GM19397 (cell line): Measurements from ENCODE around the gene SERHL2.
"Not testable (repeated sequence)": the region's sequence is repeated elsewhere in the genome, so short reads cannot be mapped to it uniquely, and the experiment has no call there.

Experiments used
- ATAC-seq: cut with Tn5 transposase; IDR thresholded peaks from one replicate; pipeline ENCODE4 v1.9.1; 2021; ENCODE audit warnings: mild to moderate bottlenecking, moderate library complexity; ENCODE audit not compliant: unreplicated experiment

SERHL2 gene

DNA sequence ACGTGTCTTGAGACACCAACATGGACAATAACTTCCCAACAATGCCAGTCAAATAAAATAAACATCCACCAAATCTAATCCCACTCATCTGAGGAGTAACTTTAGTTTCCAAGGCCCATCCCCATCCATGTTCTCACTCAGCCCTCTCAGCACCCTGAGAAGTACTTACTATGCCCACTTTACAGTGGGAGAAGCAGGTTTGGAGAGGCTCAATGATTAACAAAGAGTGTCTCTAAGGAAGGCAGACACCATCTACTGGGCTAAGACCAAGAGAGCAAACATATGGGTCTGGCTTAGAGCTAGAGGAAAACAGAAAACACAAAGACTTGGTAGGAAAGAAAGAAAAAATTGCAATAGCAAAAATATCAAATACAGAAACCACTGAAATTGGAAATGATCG is 49.7 kb downstream of the SERHL2 start:
- ATAC-seq, result no peak

DNA sequence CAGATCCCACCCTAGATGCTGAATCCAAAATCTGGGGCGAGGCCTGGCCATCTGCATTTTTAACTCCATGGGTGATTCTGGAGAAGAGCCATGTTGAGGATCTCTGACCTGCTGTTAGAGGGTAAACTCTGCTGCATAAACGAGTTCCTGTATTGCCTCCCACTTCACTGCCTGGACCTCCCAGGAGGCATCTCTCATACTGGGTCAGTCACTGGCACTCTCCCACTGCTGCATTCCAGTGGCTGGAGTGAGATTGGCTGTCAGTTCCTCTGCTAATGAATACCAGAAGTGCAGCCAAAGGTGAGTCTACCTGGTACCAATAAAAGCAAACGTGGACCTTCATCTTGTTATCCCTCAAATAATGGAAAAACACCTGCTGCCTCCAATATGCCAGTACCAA is 50.6 kb downstream of the SERHL2 start:
- ATAC-seq, result no peak

DNA sequence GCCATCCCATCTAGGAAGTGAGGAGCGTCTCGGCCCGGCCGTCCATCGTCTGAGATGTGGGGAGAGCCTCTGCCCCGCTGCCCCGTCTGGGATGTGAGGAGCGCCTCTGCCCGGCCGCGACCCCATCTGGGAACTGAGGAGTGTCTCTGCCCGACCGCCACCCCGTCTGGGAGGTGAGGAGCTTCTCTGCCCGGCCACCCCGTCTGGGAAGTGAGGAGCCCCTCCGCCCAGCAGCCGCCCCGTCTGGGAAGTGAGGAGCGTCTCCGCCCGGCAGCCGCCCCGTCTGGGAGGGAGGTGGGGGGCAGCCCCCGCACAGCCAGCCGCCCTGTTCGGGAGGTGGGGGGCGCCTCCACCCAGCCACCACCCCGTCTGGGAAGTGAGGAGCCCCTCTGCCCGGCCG is 53.9 kb downstream of the SERHL2 start:
- not testable (repeated sequence) for ATAC-seq

DNA sequence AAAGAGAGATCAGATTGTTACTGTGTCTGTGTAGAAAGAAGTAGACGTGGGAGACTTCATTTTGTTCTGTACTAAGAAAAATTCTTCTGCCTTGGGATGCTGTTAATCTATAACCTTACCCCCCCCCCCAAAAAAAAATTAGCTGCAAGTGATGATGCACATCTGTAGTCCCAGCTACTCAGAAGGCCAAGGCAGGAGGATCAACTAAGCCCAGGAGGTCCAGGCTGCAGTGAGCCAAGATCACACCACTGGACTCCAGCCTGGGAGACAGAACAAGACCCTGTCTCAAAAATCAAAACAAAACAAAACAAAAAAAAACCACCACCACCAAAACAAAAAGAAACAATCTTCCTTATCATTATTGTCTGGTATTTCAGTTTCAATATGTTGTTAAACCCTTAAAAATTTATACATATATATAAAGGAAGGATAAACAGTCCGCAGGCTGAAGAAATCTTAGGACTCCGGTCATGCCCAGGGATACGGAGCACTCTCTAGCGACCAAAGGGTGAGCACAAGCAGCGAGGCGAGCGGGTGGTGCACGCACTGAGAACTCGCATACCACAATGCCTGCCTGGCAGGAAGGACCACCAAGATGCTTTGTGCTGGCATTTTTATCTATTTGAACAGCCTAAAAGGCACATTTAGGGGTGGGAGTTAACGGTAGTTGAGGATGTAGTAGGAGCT is 54.5 kb downstream of the SERHL2 start:
- ATAC-seq, result no peak

DNA sequence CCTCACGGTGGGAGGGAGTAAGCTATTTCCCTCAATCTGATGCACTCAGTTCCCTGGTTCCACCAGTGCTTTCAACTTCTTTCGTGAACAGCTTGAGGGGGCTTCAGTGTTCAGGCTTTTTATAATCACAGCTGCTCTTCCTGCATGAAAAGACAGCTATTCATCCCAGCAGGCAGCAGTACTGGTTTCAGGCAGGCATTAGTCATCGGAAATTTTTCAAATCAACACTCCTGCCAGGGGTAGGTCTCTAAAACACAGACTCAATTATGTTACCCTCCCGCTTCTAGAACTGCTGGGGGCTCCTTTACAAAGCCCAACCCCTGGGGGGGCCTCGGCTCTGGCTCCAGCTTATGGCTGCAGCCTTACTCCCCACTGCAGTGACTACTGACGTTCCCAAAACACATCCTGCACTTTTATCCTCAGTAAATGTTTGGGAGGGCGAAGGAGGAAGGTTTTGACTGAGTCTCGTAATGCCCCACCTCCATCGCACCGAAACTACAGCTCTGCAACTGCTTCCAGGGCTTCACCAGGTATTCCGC is 55.1 kb downstream of the SERHL2 start:
- no peak for ATAC-seq

- ATAC-seq, result no peak
These were observed 56.4 kb downstream of the SERHL2 start for GRCh38 chr22:42610186-42610585.

DNA sequence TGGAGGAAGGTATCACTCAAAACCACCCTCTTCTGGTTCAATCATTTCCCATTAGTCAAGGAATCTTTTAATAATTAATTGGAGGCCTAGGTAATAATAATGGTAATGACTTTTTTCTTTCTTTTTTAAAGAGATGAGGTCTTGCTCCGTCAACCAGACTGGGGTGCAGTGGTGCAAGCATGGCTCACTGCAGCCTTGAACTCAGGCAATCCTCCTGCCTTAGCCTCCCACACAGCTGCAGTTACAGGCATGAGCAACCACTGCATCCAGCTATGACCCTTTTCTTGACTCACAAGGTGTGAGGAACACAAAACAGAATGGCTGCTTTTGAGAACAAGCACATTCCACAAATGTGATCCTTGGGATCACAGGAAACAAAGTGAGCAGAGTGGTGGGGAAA is 57.3 kb downstream of the SERHL2 start:
- no peak for ATAC-seq

DNA sequence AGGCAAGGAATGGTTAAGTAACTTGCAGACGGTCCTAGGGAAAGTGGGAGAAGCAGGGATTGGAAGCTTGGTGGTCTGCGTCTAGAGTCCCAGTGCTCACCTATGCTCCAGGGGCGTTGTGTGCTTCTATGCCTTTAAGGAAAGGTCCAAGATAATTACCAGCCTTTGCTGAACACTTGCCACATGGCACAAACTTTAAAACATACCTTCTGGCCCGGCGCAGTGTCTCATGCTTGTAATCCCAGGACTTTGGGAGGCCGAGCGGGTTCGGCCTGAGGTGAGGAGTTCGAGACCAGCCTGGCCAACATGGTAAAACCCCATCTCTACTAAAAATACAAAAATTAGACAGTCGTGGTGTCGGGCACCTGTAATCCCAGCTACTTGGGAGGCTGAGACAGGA is 58.6 kb downstream of the SERHL2 start:
- ATAC-seq, result no peak

DNA sequence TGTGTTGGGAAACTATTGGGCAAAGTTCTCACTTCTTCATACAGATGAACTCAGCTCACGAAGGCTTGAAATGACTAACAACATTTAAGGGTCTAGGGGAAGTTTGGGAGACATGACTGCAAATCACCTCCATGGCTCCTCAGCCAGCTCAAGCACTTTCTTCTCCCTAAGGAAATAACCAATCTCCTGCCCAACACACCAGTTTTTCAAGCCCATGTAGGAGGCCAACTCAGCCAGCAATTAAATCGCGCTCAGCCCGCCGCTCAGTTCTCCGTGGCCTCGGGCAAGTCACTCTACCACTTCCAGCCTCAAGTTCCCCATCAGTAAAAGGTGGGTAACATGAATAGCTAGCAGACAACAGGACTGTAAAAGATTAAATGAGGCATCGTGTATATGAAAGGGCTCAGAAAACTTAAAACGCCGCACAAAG is 60.1 kb downstream of the SERHL2 start:
- ATAC-seq, result no peak

DNA sequence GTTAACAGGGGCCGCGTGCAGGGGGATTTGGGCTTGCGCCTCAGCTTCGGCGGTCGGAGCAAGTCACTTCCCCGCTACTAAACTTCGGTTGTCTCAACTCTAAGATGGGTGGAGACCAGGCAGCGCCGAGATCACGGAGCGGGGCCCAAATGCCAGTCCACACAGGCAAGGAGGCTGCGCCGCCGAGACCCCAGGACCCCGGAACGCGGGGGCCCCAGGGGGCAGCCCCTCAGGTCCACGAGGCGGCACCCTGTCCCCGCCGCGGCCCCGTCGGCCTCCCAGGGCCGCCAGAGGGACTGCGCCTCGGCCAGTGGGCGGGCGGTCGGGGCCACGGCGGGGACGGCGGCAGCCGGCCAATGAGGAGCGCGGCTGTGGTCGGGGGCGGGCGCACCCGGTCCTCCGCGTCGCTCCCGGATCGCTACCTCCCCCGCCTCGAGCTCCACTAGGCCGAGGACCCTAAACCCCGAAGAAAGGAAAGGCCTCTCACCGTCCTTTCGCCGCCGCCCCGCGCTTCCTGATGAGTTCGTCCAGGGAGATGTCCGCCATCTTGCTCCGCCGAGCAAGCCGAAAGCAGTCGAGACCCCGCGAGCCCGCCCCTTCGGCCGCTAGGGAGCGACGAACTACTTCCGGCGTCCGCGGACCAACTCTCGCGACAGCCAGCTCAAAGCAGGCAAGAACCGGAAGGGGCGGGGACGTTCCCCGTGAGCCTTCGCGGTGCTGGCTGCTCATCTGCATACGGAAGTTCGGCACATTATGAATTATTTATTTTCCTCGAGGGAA is 60.7 kb downstream of the SERHL2 start, which contains the start of gene POLDIP3:
POLDIP3 (minus strand) TSS at position 572 of the 780 bp plus-strand sequence; CDS start at position 546, 26 bp downstream.
- ATAC-seq, result peak; percentile 68

- ATAC-seq, result peak; percentile 46
These were observed 61.5 kb downstream of the SERHL2 start for GRCh38 chr22:42615092-42615859.

DNA sequence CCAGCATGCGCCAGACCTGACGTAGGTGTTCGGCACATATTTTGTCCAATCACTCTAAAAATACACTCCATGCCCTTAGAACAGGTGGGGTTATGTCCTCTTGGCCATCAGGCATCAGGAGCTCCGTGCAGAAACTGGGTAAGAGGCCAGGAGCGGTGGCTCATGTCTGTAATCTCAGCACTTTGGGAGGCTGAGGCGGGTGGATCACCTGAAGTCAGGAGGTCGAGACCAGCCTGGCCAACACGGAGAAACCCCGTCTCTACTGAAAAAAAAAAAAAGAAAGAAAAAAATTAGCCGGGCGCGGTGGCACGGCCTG is 62.1 kb downstream of the SERHL2 start:
- ATAC-seq, result not testable (repeated sequence)

DNA sequence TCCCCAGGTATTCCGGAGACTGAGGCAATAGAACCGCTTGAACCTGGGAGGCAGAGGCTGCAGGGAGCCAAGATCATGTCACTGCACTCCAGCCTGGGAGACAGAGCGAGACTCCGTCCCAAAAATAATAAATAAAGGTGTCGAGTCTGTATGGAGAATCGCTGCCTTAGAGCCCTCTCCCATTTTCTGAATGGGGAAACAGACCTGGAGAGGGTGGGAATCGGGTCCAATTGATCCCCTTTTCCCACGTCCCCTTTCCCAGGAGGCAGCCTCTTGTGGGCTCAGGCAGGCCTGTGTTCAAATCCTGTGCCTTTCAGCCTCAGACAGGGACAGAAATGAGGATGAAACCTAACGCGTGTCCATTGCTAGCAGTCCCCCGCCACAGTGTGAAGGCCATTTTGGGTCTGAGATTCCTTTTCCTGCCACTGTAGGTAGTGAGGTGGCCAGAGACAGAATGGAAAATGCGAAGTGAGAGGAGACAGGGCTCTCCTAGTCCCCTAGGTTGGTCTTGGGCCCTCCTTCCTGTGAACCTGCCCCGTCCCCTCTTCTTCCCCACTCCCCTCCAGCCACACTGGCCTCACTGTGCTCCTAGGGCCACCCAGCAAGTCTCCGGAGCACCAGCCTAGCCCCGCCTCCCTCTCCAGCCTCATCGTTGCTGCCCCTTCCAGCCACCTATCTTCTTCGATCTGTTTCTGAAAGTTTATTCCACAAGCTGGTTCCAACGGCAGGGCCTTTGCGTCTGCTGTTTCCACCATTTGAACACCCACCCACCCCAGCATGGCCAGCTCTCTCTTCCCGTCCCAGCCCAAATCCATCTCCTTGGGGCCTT is 63.6 kb downstream of the SERHL2 start:
- no peak for ATAC-seq

DNA sequence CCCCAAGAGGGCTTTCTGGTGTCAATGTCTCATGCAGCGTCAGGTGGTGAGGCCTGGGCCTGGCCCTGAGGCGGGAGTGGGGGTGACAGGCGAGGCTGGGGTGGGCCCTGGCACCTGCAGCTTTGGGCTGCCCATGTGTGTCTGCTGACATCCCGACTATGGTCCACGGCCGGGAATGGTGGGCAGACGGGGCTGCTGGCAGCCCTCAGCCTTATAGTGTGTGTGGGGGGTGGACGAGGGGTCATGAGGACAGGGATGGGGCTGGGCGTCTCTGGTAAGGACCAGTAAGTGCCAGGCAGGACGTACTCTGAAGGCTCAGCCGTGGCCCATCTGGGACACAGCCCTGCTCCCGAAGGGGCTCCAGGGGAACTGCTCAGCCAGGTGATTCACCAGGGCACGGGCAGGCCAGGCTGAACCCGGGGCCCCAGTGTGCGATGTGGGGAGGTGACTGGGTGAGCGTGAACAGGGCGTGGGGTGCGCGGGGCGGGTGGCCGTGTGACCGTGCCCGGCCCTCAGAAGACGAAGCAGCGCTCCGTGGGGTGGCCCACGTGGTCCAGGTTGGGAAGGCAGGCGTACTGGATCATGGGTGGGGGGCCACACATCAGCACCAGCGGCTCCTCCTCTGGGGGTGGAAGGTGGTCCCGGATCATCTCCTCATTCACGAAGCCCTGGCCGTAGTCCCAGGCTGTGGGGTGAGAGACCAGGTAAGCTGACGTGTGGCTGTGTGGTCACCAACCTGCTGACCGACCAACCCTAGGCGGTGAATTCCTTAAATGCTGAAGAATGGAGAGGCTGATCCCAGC is 65.7 kb downstream of the SERHL2 start:
- no peak for ATAC-seq

GRCh38 chr22:42620084-42620483 is 66.3 kb downstream of the SERHL2 start:
- ATAC-seq, result no peak

DNA sequence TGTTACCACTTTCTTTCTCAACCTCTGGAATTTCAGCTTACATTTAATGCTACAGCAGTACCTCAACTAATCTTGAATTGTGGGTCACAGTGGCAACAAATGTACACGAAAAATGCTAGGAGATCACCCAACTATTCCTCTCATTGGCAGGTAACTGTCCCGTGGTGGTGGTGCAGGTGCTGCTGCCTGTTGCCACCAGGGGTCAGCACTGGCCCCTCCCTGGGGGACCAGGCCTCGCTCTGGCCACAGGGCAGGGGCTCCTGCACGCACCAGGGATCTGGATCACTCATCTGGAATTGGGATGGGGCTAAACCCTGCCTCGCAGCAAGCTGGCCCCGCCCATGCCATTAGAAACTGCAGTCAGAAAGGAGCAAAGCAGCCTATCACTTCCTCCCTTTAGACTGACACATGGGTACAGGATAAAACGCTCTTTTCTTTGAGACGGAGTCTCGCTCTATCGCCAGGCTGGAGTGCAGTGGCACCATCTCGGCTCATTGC is 67.8 kb downstream of the SERHL2 start:
- no peak for ATAC-seq

- no peak for ATAC-seq
These were observed 68.4 kb downstream of the SERHL2 start for GRCh38 chr22:42622061-42622710.

DNA sequence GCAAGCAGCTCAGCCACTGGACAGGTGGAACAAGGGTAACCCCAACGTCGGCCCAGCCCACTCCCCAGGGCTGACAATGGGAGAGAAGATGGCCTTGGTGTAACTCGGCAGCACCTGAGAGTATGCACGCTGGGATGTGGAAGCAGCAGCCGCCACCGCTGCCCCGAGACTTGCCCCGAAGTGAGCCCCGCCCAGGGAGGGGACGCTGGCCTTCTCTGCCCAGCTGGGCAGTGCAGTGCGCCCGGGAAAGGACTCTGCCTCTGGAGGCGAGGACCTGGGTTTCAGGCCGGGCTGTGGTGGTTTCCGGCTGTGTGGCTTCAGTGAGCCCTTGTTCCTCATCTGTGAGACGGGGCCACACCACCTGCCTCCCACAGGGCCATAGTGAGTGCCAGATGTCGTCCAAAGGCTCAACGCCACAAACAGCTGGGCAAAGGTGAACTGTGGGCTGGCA is 69.6 kb downstream of the SERHL2 start:
- ATAC-seq, result no peak
